IPS-18c (cell line): ENCODE results near the gene TSPAN11.

Experiments
- H3K4me3 ChIP-seq: 2 replicates; pipeline ENCODE4 v1.7.0; 2013; ENCODE audit warnings: low read depth, mild to moderate bottlenecking, low read length, moderate library complexity; ENCODE audit not compliant: insufficient read depth
- H3K9me3 ChIP-seq: one replicate; pipeline ENCODE4 v1.6.1; 2013; ENCODE audit warnings: mild to moderate bottlenecking, low read length, moderate library complexity; ENCODE audit not compliant: control insufficient read depth, insufficient read depth

TSPAN11 gene

DNA sequence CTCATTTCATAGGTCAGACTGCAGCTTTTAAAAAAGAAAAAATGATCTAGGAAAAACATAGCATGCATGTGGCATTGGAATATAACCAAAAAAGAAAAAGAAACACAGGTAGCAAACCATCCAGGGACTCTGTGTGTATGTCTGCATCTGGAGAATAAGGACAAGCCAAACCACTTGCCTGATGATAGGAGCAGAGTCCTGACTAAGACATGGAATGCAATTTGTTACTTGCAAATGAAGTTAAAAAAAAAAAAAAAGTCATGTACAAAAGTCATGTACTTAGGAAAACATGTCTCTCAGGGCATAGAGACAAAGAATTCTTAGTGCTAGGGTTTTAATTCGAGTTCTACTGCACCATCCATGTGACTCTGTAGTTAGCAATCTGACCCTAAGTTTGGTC, 15.9 kb downstream of the TSPAN11 start:
- Histone ChIP-seq H3K9me3 (no peaks in the 10 kb centered on the region), H3K4me3 (no peak overlapping the region)

DNA sequence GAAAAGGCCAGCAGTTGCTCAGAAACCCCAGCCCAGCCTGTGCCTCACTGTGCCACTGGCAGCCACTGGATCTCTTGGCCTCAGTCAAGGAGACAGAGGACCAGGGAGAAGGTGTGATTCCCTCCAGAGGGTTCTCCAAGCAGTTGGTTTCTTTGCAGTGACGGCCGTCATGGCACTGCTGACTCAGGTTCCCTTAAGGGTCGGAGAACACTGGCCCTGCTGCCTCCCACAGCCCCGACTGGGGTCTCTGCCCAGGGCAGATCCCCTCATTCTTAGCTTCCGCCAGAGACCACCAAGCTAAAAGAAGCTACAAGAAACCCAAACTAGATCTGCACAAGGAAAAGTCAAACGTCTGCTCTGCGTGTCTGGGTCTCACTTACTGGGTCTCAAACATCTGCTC, 16.4 kb downstream of the TSPAN11 start:
- no peaks in the 10 kb centered on the region for H3K9me3 ChIP-seq
- H3K4me3 ChIP-seq: no peak overlapping the region

DNA sequence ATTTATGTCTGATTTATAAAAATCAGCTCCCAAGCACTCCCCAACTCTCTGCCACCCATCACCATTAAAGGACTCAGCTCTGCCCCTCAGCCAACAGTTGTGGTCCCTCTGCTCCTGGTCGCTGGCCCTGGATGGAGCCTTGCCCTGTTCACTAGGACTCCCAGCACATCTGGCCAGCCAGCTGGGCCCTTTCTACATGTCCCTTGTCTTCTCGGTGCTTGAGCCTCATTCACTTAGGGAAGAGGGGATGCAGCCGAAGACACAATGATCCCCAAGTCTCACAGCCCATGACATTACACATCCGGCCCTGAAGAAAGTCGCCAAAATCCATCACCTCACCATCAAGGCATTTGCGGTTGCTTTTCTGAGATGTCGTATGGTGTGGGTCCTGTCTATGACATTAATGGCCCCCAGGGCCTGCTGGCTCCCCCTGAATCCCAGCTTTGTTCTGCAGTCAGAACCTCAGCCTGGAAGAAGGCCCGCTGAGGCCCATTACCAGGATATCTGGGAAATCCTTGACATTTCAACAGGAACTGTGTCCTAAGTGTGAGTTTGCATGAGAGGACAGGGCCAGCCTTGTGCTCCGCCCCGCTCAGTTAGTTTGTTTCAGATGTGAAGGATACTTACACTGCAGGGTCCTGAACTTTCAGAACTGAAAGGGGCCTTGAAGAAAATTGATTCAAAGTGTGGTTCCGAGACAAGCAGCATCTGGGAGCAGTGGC, 19.1 kb downstream of the TSPAN11 start:
- H3K9me3 ChIP-seq: no peaks in the 10 kb centered on the region

DNA sequence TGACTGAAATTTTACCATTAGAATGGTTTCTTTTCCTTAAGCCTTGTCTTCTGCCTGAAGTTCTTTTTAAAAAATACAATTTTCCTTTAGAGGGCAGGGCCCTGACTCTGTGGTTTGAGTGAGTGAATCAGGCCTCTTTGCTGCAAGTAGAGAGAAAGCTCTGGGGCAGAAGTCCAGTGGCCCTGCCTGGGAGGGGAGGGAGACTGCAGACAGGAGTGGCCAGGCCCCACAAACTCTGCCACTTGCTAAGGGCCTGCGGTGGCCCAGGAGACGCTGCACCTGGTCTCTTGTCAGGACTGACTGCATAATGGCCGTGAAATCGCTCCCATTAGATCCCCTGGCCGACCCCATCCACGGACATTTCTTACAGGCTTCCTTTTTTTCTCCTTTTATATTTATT, 25.5 kb downstream of the TSPAN11 start:
- Histone ChIP-seq H3K4me3 (no peak overlapping the region), H3K9me3 (no peaks in the 10 kb centered on the region)

More for the DNA sequence above, 19.1 kb downstream of the TSPAN11 start:
- no peak overlapping the region for H3K4me3 ChIP-seq

DNA sequence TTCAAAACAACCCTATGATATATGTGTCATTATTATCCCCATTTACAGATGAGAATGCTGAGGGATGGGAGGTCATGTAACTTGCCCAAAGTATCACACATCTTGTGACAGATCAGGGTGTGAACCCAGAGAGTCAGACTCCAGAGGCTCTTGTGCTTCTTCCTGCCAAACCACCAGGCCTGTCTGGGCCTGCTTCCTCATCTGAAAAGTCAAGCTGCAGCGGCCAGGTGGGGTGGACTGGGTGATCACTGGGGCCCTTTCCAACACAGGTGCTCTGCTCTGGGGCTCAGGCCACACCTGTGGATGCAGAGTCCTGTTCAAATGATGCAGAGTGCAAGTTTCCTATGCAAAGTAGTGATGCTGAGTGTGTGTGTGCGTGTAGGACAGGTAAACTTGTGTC, 26.7 kb downstream of the TSPAN11 start:
- no peaks in the 10 kb centered on the region for H3K9me3 ChIP-seq
- no peak overlapping the region for H3K4me3 ChIP-seq

DNA sequence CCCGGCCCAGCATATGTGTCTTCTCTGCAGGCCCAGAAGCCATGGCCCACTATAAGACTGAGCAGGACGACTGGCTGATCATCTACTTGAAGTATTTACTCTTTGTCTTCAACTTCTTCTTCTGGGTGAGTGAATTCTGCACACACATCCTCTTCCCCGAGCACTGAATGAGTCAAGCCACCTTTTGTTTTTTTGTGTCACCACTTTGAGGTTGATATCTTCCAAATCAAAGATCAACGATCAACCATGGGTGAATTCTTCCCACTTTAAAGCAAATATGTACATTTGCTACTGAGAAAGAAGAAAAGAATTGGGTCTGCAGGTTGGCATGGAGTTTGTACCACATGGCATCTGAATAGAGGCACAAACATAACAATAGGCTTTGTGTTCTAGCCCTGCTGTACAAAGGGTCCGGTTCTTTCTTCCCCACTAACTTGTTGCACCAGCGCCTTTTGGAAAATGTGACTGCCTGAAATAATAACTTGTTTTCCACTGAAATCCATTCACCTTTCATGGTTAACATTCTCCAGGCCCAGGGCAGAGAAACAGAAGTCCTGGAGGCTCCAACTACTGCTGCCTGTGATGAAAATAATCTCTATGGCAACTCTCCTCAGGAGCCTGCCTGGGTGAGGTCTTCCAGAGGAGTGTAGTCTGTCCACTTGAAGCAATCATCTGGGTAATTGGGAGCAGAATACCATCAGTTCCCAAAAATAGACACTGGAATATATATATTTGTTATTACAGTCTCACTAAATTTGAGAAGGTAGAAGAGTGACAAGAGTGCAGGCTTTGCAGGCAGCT, 27.6 kb downstream of the TSPAN11 start:
- Histone ChIP-seq H3K9me3 (no peaks in the 10 kb centered on the region), H3K4me3 (no peak overlapping the region)

DNA sequence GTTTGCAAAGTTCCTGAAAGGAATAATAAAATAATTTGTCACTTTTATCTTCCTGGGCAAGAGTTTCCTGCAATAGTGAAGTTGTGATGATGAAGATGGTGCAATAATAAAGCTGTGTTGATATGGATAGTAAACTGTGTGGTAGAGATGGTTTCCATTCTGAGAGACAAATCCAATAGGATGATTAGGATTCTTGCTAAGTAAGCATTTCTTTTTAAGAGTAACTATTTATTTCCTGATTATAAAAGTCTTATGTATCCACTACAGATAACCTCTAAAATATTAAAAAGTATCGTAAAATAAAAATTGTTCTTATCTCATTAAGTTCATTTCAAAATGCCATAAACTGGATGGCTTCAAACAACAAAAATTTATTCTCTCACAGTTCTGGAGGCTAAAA, 28.7 kb downstream of the TSPAN11 start:
- Histone ChIP-seq H3K4me3 (no peak overlapping the region), H3K9me3 (no peaks in the 10 kb centered on the region)

DNA sequence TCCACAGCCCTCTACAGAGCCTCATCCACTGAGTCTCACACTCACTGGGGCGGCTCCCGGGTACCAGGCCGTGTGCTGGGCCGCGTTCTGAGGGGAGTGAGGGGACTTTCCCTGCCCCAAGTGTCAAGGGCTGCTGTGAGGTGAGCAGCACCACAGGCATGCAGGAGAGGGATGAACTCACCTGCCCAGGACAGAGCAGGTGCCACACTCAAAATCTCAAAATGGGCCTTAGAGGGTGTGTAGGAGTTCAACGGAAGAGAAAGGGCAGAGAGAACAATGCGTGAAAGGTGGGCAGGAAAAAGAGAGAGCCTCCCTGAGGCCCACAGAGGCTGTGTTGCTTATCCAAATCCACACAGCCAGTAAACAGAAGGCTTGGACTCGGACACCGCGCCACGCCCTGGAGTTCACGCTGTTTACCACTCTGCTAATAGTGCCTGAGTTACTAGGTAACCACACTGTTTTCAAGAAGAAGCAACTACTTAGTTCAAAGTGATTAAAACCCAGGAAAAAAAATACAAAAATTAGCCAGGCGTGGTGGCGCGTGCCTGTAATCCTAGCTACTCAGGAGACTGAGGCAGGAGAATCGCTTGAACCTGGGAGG, 32.7 kb downstream of the TSPAN11 start:
- Histone ChIP-seq H3K4me3 (no peak overlapping the region), H3K9me3 (no peaks in the 10 kb centered on the region)

DNA sequence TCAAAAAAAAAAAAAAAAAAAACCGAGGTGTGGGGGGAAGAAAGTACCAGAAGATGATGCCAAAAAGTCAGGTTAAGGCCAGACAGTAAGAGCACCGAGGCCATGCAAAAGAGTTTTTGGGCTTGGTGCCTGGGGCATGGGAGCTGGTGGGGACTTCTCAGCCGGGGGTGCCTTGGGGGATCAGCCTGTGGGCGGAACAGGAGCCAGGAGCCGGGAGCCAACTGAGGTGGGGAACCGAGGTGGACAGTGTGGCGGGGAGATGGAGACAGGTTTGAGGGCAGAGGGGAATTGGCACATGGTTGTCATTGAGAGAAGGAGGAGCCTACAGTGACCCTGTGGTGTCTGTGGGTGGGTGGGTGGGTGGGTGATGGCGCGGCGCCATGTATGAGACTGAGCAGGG, 33.2 kb downstream of the TSPAN11 start:
- Histone ChIP-seq H3K4me3 (no peak overlapping the region), H3K9me3 (no peaks in the 10 kb centered on the region)

DNA sequence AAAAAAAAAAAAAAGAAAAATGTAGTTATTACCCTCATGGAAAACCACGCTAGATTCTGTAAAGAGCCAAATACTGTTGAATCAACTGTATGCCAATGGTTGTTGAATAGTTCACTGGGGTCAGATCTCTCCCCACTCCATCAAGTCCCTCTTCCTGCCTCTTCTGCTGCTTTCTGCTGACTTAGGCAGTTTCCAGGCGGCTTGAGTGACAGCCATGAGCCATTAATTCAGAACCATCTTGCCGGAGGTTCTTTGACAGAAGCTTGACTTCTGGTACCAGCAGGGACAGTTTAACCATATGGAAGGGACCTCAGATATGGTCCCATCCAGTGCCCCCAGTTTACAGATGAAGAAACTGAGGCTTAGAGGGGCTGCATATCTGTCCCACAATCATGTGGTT, 34.5 kb downstream of the TSPAN11 start:
- H3K4me3 ChIP-seq: no peak overlapping the region
- H3K9me3 ChIP-seq: no peaks in the 10 kb centered on the region

DNA sequence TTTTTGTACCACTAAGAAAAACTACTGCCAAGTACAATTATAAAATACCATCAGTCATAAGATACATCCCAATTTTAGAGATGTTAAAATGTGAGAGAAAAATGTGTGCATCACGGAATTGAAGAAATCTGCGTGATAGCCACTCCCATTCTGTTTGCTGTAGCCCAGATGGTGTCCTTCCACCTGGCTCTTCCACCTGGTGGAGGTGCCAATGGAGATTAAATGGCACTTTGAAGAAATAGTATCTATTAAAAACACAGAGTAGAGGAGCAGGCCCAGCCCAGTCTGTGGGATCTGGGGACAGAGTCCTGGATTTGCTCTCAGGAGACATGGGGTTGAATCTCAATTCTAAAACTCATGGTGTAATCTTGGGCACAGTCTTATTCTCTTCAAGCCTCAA, 35.5 kb downstream of the TSPAN11 start:
- no peak overlapping the region for H3K4me3 ChIP-seq
- H3K9me3 ChIP-seq: no peaks in the 10 kb centered on the region

DNA sequence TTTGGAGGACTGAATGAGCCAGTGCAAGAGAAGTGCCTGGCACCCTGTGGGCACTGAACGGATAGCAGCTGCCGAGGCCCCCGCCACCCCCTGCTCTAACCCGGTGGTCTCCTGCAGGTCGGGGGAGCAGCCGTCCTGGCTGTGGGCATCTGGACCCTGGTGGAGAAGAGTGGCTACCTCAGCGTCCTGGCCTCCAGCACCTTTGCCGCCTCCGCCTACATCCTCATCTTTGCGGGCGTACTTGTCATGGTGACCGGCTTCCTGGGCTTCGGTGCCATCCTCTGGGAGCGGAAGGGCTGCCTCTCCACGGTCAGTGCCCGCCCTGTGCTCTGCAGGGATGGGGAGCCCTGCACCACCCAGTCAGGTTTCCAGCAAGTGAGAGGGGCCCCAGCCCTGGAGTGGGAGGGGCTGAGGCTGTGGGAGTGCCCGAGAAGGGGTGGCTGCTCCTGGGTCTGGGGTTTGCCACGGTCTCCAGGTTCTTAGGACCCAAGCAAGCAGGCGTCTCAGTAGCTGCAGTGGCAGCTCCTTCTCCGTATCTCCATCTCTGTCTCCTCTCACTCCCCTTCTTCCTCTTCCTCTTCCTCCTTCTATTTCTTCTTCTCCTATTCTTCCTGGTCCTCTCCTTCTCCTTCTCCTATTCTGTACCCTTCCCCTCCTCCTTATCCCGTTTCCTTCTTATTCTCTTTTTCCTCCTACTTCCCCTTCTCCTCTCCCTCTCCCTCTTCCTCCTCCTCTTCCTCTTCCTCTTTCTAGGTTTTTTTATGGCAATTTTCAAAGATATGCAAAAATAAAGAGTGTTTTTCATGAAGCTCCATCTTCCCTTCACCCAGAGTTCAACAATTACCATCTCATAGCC, 37.4 kb downstream of the TSPAN11 start:
- H3K9me3 ChIP-seq: no peaks in the 10 kb centered on the region
- no peak overlapping the region for H3K4me3 ChIP-seq

DNA sequence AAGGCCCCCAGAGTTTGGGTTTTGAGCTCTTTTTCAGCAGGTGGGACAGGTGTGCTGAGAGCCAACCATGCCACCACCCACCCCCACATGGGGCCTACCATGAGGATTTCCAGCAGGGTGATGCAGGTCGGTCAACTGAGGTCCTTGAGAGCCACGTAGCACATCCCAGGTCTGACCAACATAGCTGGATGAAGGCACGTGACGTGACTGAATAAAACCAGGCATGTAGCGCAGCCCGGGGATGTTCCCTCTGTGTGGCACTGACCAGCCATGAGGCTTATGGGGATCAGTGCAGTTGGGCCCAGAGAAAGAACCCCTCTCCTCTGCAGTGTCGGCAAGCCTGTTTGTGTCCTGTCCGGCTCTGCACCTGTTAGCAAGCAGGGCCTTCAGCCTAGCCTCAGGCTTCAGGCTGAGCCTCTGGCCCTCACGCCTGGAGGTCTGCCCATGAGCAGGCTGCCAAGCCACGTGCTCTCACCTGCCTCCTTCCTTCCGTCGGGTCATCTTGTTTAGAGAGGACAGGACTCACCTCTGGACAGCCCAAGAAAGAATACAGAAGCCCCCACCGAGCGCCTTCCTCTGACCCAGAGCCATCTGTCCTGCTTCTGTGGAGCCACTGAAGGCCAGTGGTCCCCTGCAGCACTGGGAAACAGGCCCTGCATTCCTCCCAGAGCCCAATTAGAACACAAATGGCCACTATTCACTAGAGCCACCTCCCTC, 38.5 kb downstream of the TSPAN11 start:
- no peaks in the 10 kb centered on the region for H3K9me3 ChIP-seq
- no peak overlapping the region for H3K4me3 ChIP-seq

DNA sequence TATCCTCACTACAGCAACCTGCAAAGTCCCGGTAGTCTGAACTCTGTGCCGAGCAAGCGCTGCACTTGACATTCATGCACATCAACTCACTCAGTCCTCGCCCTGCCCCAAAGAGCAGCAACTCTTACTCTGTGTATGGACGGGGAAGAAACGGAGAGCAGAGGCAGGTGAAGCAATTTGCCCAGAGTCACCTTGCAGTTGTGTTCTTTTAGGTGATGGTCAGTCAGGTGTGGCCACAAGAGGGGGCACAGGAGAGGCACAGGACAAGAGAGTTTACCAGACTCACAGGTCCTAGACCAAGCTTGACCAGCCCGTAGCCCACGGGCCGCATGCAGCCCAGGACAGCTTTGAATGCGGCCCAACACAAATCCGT, 39.1 kb downstream of the TSPAN11 start:
- H3K4me3 ChIP-seq: no peak overlapping the region

DNA sequence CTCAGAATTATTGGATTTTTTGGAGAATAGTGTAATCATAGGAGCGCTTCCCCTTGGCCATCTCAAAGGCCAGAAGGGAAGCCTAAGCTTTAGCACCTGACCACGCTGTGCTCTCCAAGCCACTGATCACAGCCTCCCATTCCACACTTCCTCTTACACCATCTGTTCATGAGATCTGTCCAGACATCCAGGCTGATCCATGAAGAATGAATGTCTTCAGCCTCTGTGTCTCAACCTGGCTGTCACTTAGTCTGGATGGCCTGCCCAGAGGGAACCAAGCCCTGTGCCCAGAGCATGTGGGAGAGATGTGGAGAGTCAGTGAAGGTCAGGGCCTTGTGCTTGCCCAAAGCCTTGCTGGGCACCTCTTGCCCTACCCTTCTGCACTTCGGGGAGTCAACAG, 40.5 kb downstream of the TSPAN11 start:
- Histone ChIP-seq H3K9me3 (no peaks in the 10 kb centered on the region), H3K4me3 (no peak overlapping the region)

More for the DNA sequence above, 39.1 kb downstream of the TSPAN11 start:
- no peaks in the 10 kb centered on the region for H3K9me3 ChIP-seq

DNA sequence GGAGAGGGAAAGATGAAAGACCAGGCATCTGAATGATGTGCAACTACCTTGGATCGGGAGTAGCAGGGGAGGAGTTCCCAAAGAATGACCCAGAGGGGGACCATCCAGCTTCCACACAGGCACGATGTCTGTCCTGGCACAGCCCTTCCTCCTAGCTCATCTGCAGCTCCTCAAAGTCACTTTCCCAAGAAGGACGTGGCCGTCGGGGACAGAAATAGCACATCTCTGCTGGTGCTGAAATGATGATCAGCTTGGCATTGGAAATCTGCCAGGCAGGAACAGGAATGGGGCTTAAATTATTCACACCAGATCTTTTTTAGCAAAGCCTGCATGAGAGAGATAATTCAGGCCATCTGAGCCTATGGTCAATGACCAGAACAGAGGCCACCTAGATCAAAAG, 41.7 kb downstream of the TSPAN11 start:
- Histone ChIP-seq H3K4me3 (no peak overlapping the region), H3K9me3 (no peaks in the 10 kb centered on the region)

DNA sequence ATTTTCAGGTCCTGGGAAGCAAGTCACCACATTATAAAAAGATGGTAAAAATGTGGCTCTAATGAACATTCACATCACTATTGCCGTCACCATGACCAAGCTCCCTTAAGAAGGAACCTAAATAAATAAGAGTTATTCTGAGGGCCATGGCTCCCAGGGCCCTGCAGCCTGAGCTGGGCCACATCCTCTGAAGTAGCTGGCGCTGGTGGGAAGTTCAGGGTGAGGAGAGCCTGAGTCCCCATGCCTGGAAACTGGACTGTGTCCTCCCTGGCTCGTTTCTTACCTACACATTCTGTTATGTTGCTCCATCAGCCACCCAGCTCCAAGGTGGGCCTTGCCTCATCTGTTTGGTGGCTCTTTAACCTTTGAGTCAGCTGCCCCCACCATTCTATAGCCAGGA, 42.5 kb downstream of the TSPAN11 start:
- H3K4me3 ChIP-seq: no peak overlapping the region
- H3K9me3 ChIP-seq: no peaks in the 10 kb centered on the region
